DMS79 treated with DMSO at 0.1 percent for 48 hours (cell line): ENCODE data around the gene CDH4.

Source experiments
- DNase-seq: peaks from one replicate; lab custom pipeline; 2025; lab: John Stamatoyannopoulos, UW

The CDH4 gene

GRCh38 chr20:61582196-61582923, 330.3 kb downstream of the CDH4 start:
- no peak for DNase-seq

GRCh38 chr20:61583356-61583755, 331.3 kb downstream of the CDH4 start:
- DNase-seq = no peak

DNA sequence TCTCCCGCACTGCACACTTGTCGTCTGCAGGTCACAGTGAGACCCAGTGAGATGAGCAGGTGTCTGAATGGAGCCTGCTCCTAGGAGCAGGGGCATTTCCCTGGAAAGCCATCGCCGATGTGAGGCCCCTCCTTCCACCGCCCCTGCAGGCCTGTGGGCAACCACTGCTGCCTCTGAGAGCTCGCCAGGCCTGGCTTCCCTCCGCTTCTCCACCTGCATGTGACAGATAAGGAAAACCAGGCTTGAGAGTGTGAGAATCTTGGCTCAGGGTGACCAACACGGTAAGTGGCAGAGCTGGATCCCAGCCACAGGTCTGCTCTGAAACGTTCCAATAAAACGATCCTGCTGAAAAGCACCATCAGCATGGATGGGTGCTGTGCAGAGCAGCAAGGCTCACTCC, 332.8 kb downstream of the CDH4 start:
- DNase-seq = peak; percentile 57

DNA sequence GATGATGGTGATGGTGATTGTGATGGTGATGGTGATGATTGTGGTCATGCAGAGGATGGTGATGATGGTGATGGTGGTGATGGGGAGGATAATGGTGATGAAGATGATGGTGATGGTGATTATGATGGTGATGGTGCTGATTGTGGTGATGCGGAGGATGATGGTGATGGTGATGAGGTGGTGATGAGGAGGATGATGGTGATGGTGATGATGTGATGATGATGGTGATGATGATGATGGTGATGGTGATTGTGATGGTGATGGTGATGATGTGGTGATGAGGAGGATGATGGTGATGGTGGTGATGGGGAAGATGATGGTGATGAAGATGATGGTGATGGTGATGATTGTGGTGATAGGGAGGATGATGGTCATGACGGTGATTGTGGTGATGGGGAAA, 333.7 kb downstream of the CDH4 start:
- no peak for DNase-seq

DNA sequence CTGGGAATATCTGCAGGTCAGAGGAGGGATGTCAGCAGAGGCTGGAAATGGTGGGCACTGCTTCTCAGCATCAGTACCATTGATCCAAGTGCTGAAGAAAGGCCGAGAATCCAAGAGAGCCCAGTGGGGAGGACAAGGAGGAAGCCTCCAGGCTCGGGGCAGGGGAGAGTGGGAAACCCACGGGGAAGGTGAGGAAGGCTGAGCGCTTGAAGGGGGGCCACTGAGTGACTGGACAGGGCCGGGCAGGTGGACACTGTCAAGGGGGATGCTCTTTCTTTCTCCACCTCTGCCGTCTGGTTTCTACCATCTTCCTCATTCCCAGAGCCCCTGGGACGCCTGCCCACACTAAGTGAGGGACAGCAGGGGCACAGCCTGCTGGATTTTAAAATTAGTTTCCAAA, 335.0 kb downstream of the CDH4 start:
- DNase-seq = no peak

- no peak for DNase-seq
Measured at GRCh38 chr20:61587681-61588289, 335.7 kb downstream of the CDH4 start.

GRCh38 chr20:61588411-61589385, 336.6 kb downstream of the CDH4 start:
- DNase-seq = no peak

- DNase-seq = no peak
Measured at GRCh38 chr20:61590236-61590635, 338.2 kb downstream of the CDH4 start.

- DNase-seq = no peak
Measured at GRCh38 chr20:61593516-61593915, 341.5 kb downstream of the CDH4 start.

GRCh38 chr20:61594198-61594597, 342.1 kb downstream of the CDH4 start:
- no peak for DNase-seq

GRCh38 chr20:61595216-61595615, 343.2 kb downstream of the CDH4 start:
- DNase-seq = no peak

GRCh38 chr20:61596687-61597330, 344.7 kb downstream of the CDH4 start:
- no peak for DNase-seq

DNA sequence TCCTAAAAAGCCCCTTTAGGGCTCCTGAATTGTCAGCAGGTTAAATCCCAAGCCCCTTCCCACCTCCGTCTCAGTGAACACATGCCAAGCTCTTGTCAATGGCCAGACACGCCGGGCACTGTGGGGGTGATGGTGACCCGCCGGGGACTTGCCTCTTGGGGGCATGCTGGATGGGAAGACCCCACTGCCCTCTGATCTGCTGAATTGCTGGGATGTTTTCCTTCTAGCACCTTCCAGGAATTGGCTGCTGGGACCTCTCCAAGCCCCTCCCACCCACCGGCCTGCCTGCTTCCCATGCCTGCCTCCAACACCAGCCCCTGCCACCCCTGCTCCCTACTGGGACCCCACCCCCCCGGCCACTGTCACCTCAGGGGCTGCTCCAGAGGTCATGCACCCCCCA, 345.9 kb downstream of the CDH4 start:
- DNase-seq = no peak

- no peak for DNase-seq
Measured at GRCh38 chr20:61598586-61598985, 346.5 kb downstream of the CDH4 start.

- DNase-seq = no peak
Measured at GRCh38 chr20:61599061-61599531, 347.0 kb downstream of the CDH4 start.

DNA sequence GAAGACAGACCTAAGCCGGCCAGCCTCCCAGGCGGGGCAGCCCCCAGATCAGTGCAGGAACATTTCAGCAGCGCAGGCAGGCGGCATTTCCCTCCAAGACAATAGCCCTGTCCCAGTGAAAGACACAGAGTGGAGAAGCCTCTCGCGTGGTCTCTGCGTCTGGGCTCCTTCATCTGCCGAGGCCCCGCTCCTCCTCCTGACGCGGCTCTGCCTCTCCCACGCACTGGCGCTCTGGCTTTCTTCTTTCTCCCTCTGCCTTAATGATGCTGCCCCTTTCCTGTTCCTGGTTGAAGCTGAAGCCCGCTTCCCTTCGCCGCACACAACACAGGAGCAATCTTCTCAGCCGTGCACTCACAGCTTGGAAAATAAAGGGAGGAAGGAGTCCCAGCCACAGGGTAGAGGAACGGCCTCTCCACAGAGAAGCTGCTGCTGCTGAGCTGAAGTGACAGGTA, 347.5 kb downstream of the CDH4 start:
- peak; percentile 26 for DNase-seq

- DNase-seq = no peak
Measured at GRCh38 chr20:61600016-61600415, 348.0 kb downstream of the CDH4 start.

DNA sequence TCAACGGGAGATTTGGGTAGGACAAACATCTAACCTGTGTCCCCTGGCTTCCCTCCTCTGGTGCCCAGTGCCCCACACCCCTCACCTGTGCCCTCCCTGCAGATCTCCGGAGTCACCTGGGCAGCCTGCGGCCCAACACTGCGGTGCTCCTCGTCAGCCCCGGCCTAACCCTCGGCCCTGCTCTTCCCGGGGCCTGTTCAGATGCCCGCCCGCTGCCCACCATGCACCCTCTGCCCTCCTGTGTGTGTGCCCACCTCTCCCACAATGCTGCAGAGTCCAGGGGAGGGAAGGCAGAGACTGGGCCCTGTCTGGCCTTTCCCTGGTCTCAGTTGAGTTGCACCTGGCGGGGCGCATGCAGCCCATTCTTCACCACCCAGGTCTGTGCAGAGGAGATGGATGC, 349.3 kb downstream of the CDH4 start:
- DNase-seq = no peak

DNA sequence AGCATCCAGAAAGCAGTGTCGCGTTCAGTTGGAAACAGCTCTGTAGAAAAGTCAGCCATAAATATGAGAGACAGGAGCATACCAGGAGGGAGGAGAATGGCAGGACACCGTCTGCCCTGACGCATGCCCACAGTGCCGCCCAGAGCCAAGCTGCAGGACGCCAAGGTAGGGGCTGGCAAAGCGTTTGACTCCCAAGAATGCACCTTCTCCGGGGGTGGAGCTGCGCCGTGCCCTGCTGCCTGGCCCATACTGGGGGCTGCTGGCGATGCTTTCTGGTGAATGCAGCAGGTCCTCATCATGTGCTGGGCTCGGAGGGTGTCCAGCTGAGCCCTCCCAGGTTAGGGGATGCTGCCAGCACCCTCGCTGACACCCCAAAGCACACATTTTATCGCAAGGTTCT, 349.8 kb downstream of the CDH4 start:
- DNase-seq = no peak

GRCh38 chr20:61603715-61604114, 351.7 kb downstream of the CDH4 start:
- no peak for DNase-seq

- DNase-seq = no peak
Measured at GRCh38 chr20:61604549-61604948, 352.5 kb downstream of the CDH4 start.

DNA sequence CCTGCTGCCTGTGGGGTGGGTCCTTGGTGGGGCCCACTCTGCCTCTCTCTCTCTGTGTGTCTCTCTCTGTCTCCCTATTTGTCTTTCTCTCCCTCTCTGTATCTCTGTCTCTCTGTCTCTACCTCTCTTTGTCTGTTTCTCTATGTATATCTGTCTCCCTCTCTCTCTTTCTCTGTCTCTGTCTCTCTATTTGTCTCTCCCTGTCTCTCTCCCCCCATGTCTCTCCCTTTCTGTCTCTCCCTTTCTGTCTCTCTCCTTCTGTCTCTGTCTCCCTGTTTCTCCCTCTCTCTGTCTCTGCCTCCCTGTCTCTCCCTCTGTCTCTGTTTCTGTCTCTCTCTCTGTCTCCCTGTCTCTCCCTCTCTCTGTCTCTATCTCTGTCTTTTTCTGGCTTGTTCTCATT, 353.2 kb downstream of the CDH4 start:
- no peak for DNase-seq
